HEK293 (cell line): Measurements from ENCODE around the gene PGM1.

ENCODE experiments used
- KLF16 ChIP-seq: fragments of 450-650 bp; formaldehyde crosslinking; IDR thresholded peaks from 2 replicates; pipeline ENCODE4 v1.5.1; 2017; ENCODE audit warnings: missing biosample characterization, missing genetic modification characterization
- YY1 ChIP-seq: fragments of 450-650 bp; formaldehyde crosslinking; IDR thresholded peaks from 2 replicates; pipeline ENCODE4 v1.5.1; 2018; ENCODE audit warnings: missing biosample characterization, missing genetic modification characterization
- ZBTB17 ChIP-seq: fragments of 450-650 bp; formaldehyde crosslinking; IDR thresholded peaks from 2 replicates; pipeline ENCODE4 v1.5.1; 2016; ENCODE audit warnings: missing biosample characterization, missing genetic modification characterization
- ZNF174 ChIP-seq: fragments of 450-650 bp; formaldehyde crosslinking; IDR thresholded peaks from 2 replicates; pipeline ENCODE4 v1.5.0; 2017; ENCODE audit warnings: missing biosample characterization, mild to moderate bottlenecking, missing genetic modification characterization
- ZNF558 ChIP-seq: fragments of 450-650 bp; formaldehyde crosslinking; IDR thresholded peaks from 2 replicates; pipeline ENCODE4 v1.5.1; 2016; ENCODE audit warnings: missing biosample characterization, missing genetic modification characterization
- ZNF707 ChIP-seq: fragments of 450-650 bp; formaldehyde crosslinking; IDR thresholded peaks from 2 replicates; pipeline ENCODE4 v1.5.1; 2016; ENCODE audit warnings: missing biosample characterization, missing genetic modification characterization
- ZNF747 ChIP-seq: fragments of 450-650 bp; formaldehyde crosslinking; IDR thresholded peaks from 2 replicates; pipeline ENCODE4 v1.5.1; 2016; ENCODE audit warnings: missing biosample characterization, missing genetic modification characterization
- TF ChIP-seq, protein P1 (sequence below): fragments of 450-650 bp; formaldehyde crosslinking; IDR thresholded peaks from 2 replicates; pipeline ENCODE4 v1.5.1; 2016; ENCODE audit warnings: missing biosample characterization, missing genetic modification characterization
- TF ChIP-seq, protein P2 (sequence below): fragments of 450-650 bp; formaldehyde crosslinking; IDR thresholded peaks from 2 replicates; pipeline ENCODE4 v1.5.1; 2016; ENCODE audit warnings: missing biosample characterization, missing genetic modification characterization

DNA sequence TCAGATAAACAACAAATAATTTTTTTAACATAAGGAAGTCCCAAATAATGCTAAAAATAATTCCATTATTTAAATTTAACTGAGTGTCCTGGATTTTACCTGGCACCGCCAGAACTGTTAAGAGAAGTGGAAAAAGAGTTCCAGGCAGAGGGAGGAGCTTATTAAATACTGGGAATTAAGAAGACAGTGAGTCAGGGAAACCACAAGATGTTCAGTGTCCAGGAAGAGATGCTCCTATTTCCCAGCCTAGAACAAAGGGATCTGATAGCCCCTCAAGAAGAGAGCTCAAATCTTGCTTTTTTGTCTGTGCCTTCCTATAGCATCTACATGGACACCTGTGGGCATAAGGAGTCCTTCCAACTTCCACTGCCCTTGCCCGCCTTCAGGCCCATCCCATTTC is 85.9 kb downstream of the PGM1 start:
- no peak for TF ChIP-seq YY1 (tag by site-specific recombination)
- TF ChIP-seq, protein P1, sequence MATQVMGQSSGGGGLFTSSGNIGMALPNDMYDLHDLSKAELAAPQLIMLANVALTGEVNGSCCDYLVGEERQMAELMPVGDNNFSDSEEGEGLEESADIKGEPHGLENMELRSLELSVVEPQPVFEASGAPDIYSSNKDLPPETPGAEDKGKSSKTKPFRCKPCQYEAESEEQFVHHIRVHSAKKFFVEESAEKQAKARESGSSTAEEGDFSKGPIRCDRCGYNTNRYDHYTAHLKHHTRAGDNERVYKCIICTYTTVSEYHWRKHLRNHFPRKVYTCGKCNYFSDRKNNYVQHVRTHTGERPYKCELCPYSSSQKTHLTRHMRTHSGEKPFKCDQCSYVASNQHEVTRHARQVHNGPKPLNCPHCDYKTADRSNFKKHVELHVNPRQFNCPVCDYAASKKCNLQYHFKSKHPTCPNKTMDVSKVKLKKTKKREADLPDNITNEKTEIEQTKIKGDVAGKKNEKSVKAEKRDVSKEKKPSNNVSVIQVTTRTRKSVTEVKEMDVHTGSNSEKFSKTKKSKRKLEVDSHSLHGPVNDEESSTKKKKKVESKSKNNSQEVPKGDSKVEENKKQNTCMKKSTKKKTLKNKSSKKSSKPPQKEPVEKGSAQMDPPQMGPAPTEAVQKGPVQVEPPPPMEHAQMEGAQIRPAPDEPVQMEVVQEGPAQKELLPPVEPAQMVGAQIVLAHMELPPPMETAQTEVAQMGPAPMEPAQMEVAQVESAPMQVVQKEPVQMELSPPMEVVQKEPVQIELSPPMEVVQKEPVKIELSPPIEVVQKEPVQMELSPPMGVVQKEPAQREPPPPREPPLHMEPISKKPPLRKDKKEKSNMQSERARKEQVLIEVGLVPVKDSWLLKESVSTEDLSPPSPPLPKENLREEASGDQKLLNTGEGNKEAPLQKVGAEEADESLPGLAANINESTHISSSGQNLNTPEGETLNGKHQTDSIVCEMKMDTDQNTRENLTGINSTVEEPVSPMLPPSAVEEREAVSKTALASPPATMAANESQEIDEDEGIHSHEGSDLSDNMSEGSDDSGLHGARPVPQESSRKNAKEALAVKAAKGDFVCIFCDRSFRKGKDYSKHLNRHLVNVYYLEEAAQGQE (tag by site-specific recombination) = no peak
- TF ChIP-seq, protein P2, sequence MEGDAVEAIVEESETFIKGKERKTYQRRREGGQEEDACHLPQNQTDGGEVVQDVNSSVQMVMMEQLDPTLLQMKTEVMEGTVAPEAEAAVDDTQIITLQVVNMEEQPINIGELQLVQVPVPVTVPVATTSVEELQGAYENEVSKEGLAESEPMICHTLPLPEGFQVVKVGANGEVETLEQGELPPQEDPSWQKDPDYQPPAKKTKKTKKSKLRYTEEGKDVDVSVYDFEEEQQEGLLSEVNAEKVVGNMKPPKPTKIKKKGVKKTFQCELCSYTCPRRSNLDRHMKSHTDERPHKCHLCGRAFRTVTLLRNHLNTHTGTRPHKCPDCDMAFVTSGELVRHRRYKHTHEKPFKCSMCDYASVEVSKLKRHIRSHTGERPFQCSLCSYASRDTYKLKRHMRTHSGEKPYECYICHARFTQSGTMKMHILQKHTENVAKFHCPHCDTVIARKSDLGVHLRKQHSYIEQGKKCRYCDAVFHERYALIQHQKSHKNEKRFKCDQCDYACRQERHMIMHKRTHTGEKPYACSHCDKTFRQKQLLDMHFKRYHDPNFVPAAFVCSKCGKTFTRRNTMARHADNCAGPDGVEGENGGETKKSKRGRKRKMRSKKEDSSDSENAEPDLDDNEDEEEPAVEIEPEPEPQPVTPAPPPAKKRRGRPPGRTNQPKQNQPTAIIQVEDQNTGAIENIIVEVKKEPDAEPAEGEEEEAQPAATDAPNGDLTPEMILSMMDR (tag by site-specific recombination) = no peak
- TF ChIP-seq ZNF747 (tag by site-specific recombination) = no peak
- TF ChIP-seq ZNF707 (tag by site-specific recombination) = no peak
- TF ChIP-seq ZBTB17 (tag by site-specific recombination) = no peak
- no peak for TF ChIP-seq ZNF174 (tag by site-specific recombination)
- no peak for TF ChIP-seq ZNF558 (tag by site-specific recombination)
- no peak for TF ChIP-seq KLF16 (tag by site-specific recombination)
